Hepatocyte (in vitro differentiated cells): Measurements from ENCODE around the gene CPZ. TPM values are rescaled to one million over a fixed set of nuclear protein-coding genes. Genes with fewer than 3 reads are reported as not detected.

Source experiments
- DNase-seq: peaks from one replicate; pipeline ENCODE4 v3.0.0-alpha.2; 2016; ENCODE audit warnings: low spot score
- H2AFZ ChIP-seq: fragments of 200-600 bp; sonication (generic); 2 replicates; pipeline ENCODE4 v1.6.0; 2016; ENCODE audit warnings: antibody characterized with exemption, mild to moderate bottlenecking
- H3K27ac ChIP-seq: fragments of 200-600 bp; sonication (generic); 2 replicates; pipeline ENCODE4 v1.5.1; 2016; ENCODE audit warnings: mild to moderate bottlenecking
- H3K27me3 ChIP-seq: fragments of 200-600 bp; sonication (generic); 2 replicates; pipeline ENCODE4 v1.6.1; 2016
- H3K36me3 ChIP-seq: fragments of 200-600 bp; sonication (generic); replicated peaks from 2 replicates; pipeline ENCODE4 v1.5.1; 2016; ENCODE audit warnings: low read depth; ENCODE audit not compliant: insufficient read depth
- H3K4me1 ChIP-seq: fragments of 200-600 bp; sonication (generic); 2 replicates; pipeline ENCODE4 v1.5.1; 2016; ENCODE audit warnings: mild to moderate bottlenecking, moderate library complexity; ENCODE audit not compliant: insufficient read depth
- H3K4me2 ChIP-seq: fragments of 200-600 bp; sonication (generic); 2 replicates; pipeline ENCODE4 v1.6.0; 2016
- H3K4me3 ChIP-seq: fragments of 200-600 bp; sonication (generic); 2 replicates; pipeline ENCODE4 v1.5.1; 2016; ENCODE audit warnings: mild to moderate bottlenecking
- H3K79me2 ChIP-seq: fragments of 200-600 bp; sonication (generic); 2 replicates; pipeline ENCODE4 v1.6.0; 2017; ENCODE audit warnings: mild to moderate bottlenecking
- H3K9me2 ChIP-seq: fragments of 200-600 bp; sonication (generic); replicated peaks from 2 replicates; pipeline ENCODE4 v1.6.0; 2017; ENCODE audit warnings: mild to moderate bottlenecking; ENCODE audit not compliant: insufficient read depth
- H3K9me3 ChIP-seq: fragments of 200-600 bp; sonication (generic); 2 replicates; pipeline ENCODE4 v1.5.1; 2016; ENCODE audit warnings: low read depth, mild to moderate bottlenecking
- H4K20me1 ChIP-seq: fragments of 200-600 bp; sonication (generic); 2 replicates; pipeline ENCODE4 v1.6.0; 2016; ENCODE audit warnings: mild to moderate bottlenecking; ENCODE audit not compliant: insufficient read depth, poor library complexity, severe bottlenecking
- EZH2 ChIP-seq: fragments of 200-600 bp; sonication (generic); IDR thresholded peaks from 2 replicates; pipeline ENCODE4 v1.6.1; 2016; ENCODE audit warnings: antibody characterized with exemption, mild to moderate bottlenecking, borderline replicate concordance
- EZH2phosphoT487 ChIP-seq: fragments of 200-600 bp; sonication (generic); IDR thresholded peaks from one replicate; pipeline ENCODE4 v1.6.1; 2018; ENCODE audit warnings: antibody characterized with exemption, mild to moderate bottlenecking, low read depth, moderate library complexity; ENCODE audit not compliant: unreplicated experiment, severe bottlenecking
- WGBS: methylation state at CpG from one replicate; pipeline ENCODE4 v1.1.6; 2016; ENCODE audit warnings: low lambda C conversion rate; ENCODE audit errors: missing lambda C conversion rate; 5-methylcytosine and 5-hydroxymethylcytosine counted together
- polyA plus RNA-seq: library from polyadenylated mRNA; unstranded; fragments of >200 nt; fragmentation: Nextera tagmentation; extraction: Ambion mirVana; gene quantifications from 2 replicates; pipeline ENCODE4 v1.2.1, GENCODE V29; 2016
- total RNA-seq: library from RNA; depleted of rRNA; stranded (reverse); fragments of >200 nt; gene quantifications from 2 replicates; pipeline ENCODE4 v1.2.3, GENCODE V29; 2014
- TF ChIP-seq, protein P1 (sequence below): fragments of 200-600 bp; sonication (generic); IDR thresholded peaks from 2 replicates; pipeline ENCODE4 v1.5.1; 2016; ENCODE audit warnings: antibody characterized with exemption, mild to moderate bottlenecking; ENCODE audit not compliant: poor library complexity

CPZ gene
- total and polyA plus RNA-seq, 2 experiments from 2014 or later: 34.8 to 113 TPM

GRCh38 chr4:8559524-8560264 lies 32.9 kb upstream of the CPZ start:
- no peaks in the 10 kb centered on the region for H3K9me3 ChIP-seq
- H3K27me3 ChIP-seq: no peaks in the 10 kb centered on the region
- H3K27ac ChIP-seq: peak overlapping the region; percentile 54
- peaks cover 20% of the 10 kb centered on the region for H3K4me1 ChIP-seq
- no peaks in the 10 kb centered on the region for H3K79me2 ChIP-seq
- no peaks in the 10 kb centered on the region for H3K9me2 ChIP-seq
- WGBS: 69% methylated on average over 12 of the region's 12 CpGs
- H2AFZ ChIP-seq: no peak overlapping the region
- H3K36me3 ChIP-seq: no peaks in the 10 kb centered on the region
- H3K4me2 ChIP-seq: no peak overlapping the region
- DNase-seq: no peak
- TF ChIP-seq, protein P1, sequence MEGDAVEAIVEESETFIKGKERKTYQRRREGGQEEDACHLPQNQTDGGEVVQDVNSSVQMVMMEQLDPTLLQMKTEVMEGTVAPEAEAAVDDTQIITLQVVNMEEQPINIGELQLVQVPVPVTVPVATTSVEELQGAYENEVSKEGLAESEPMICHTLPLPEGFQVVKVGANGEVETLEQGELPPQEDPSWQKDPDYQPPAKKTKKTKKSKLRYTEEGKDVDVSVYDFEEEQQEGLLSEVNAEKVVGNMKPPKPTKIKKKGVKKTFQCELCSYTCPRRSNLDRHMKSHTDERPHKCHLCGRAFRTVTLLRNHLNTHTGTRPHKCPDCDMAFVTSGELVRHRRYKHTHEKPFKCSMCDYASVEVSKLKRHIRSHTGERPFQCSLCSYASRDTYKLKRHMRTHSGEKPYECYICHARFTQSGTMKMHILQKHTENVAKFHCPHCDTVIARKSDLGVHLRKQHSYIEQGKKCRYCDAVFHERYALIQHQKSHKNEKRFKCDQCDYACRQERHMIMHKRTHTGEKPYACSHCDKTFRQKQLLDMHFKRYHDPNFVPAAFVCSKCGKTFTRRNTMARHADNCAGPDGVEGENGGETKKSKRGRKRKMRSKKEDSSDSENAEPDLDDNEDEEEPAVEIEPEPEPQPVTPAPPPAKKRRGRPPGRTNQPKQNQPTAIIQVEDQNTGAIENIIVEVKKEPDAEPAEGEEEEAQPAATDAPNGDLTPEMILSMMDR: no peak
- TF ChIP-seq EZH2 (no peak), EZH2phosphoT487 (no peak)
- no peaks in the 10 kb centered on the region for H4K20me1 ChIP-seq
- no peak overlapping the region for H3K4me3 ChIP-seq

DNA sequence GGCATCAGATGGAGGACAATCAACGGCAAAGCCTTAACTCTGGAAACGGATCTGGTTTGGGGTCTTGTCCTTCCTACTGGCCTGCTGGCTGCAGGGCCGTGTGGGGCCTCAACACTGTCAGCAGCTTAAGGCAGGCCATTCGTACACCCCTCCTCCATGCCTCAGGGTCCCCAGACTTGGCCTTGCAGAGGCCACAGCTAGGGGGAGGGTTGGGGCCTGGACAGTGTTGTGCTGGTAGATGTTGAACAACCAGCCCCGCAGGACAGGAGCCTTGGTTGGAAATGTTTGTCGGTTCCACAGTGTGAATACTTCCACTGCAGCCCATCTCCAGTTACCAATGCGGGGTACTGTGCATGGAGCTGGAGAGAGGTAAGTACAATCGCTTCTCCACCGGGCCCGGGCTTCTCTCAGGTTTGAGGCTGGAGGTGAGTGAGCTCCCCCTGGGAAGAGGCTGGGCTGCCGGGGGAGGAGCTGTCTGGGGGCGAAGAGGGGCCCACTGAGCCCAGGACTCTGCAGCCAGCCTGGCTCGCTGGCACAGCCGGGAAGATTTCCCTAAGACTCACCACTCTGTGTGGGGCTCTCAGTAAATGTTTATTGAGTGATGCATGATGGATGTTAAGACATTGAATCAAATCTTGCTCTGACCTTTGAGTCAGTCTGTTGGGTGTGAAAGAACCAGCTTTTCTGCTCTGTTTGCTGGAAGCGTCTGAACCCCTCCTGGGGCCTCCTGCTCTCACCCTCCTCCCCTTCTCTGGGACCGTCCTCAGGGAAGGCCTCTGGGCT lies 32.1 kb upstream of the CPZ start:
- H3K27me3 ChIP-seq: no peaks in the 10 kb centered on the region
- peak overlapping the region; percentile 51 for H3K4me2 ChIP-seq
- peak; percentile 64 for DNase-seq
- no peaks in the 10 kb centered on the region for H3K9me3 ChIP-seq
- H4K20me1 ChIP-seq: no peaks in the 10 kb centered on the region
- H3K4me1 ChIP-seq: peaks cover 20% of the 10 kb centered on the region
- no peaks in the 10 kb centered on the region for H3K9me2 ChIP-seq
- WGBS: 48% methylated on average over 16 of the region's 16 CpGs
- no peaks in the 10 kb centered on the region for H3K79me2 ChIP-seq
- TF ChIP-seq, protein P1: no peak
- TF ChIP-seq EZH2: no peak
- no peak for TF ChIP-seq EZH2phosphoT487
- no peak overlapping the region for H2AFZ ChIP-seq
- peak overlapping the region; percentile 65 for H3K27ac ChIP-seq
- H3K36me3 ChIP-seq: no peaks in the 10 kb centered on the region
- no peak overlapping the region for H3K4me3 ChIP-seq

DNA sequence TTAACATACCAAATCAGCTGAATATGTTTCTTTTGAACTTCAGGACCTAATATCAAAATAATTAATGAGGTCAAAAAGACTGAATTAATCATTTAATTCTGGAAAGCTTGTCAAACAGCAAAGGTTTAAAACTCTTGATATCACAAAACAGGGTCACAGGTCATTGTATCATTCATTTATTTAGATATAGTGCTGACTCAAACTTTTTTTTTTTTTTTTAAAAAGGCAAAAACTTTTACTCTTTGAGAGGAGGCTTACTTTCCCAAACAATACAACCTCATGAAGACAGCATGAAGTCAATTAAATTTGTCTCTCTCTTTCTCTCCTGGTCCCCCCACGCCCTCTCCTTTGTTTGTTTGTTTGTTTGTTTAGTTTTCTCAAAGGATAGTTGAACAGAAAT lies 28.0 kb upstream of the CPZ start:
- Histone ChIP-seq H3K4me3 (no peak overlapping the region), H4K20me1 (no peaks in the 10 kb centered on the region), H3K9me3 (no peaks in the 10 kb centered on the region), H3K79me2 (no peaks in the 10 kb centered on the region), H3K4me2 (no peak overlapping the region), H3K27me3 (no peaks in the 10 kb centered on the region), H2AFZ (no peak overlapping the region), H3K4me1 (peaks cover 15% of the 10 kb centered on the region), H3K27ac (no peak overlapping the region), H3K36me3 (no peaks in the 10 kb centered on the region), H3K9me2 (no peaks in the 10 kb centered on the region)
- WGBS: 76% methylated on average over 1 of the region's 1 CpG
- TF ChIP-seq EZH2phosphoT487 (no peak), EZH2 (no peak)
- TF ChIP-seq, protein P1: no peak
- DNase-seq: no peak
